ENCODE results near the gene DOK1.

DNA sequence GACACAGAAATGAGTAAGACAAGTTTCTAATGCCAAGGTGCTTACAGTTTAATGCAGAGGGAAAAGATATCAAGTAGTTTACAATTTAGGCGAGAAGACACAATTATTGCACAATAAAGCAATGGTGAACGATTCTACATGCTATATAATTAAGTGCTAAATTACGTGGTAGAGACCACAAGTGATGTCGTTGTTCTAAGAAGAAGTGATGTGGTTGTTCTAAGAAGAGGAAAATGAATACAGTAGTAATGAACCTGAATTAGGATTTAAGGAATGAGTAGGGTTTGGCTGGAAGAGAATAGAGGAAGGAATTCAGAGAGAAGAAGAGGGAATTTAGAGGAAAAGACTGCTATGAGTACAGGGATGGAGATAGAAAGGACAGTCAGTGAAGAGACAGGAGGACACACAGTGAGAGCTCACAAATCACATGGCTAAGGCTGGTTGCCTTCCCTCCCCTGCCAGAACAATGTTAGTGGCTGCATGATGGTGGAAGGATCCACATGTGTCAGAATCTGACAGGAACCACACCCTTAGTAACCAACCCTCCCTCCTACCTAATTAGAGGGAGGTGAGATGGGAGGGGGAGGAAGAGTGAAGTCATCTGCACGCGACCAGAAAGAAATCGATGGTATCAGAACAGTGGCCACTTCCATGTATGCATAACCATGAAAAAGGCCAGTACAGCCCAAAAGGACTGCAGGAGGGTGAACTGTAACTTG is 48.9 kb downstream of the DOK1 start:
- no peak for TF ChIP-seq POLR2AphosphoS5 (IDR thresholded peaks at IDR 0.05; ENCODE audit: low read depth, low read length)
- TF ChIP-seq CTCF (IDR thresholded peaks at IDR 0.05) = no peak
- TF ChIP-seq SIN3A (IDR thresholded peaks at IDR 0.05; ENCODE audit: borderline replicate concordance, insufficient read depth, low read depth, low read length) = no peak

Measured in Panc1 (cell line).